Neural progenitor cell (in vitro differentiated cells): Measurements from ENCODE around the gene FAM83E. TPM values are rescaled to one million over a fixed set of nuclear protein-coding genes. Genes with fewer than 3 reads are reported as not detected.

Experiments used
- DNase-seq: peaks from one replicate; pipeline ENCODE4 v3.0.0-alpha.2; 2016; ENCODE audit warnings: low spot score
- H2AFZ ChIP-seq: fragments of 200-600 bp; sonication (generic); replicated peaks from 2 replicates; pipeline ENCODE4 v1.6.1; 2016; ENCODE audit warnings: antibody characterized with exemption
- H3F3A ChIP-seq: fragments of 200-600 bp; sonication (generic); 2 replicates; pipeline ENCODE4 v1.6.1; 2016; ENCODE audit warnings: antibody characterized with exemption, low read depth
- H3K27ac ChIP-seq: fragments of 200-600 bp; sonication (generic); 2 replicates; pipeline ENCODE4 v1.5.1; 2016; ENCODE audit warnings: mild to moderate bottlenecking
- H3K27me3 ChIP-seq: fragments of 200-600 bp; sonication (generic); 2 replicates; pipeline ENCODE4 v1.6.1; 2016; ENCODE audit warnings: mild to moderate bottlenecking, moderate library complexity
- H3K36me3 ChIP-seq: fragments of 200-600 bp; sonication (generic); 2 replicates; pipeline ENCODE4 v1.5.1; 2016
- H3K4me1 ChIP-seq: fragments of 200-600 bp; sonication (generic); 2 replicates; pipeline ENCODE4 v1.6.1; 2016; ENCODE audit warnings: mixed run types
- H3K4me2 ChIP-seq: fragments of 200-600 bp; sonication (generic); 2 replicates; pipeline ENCODE4 v1.6.1; 2016
- H3K4me3 ChIP-seq: fragments of 200-600 bp; sonication (generic); 2 replicates; pipeline ENCODE4 v1.5.1; 2016
- H3K79me2 ChIP-seq: fragments of 200-600 bp; sonication (generic); 2 replicates; pipeline ENCODE4 v1.6.1; 2016; ENCODE audit warnings: low read depth
- H3K9ac ChIP-seq: fragments of 200-600 bp; sonication (generic); 2 replicates; pipeline ENCODE4 v1.6.1; 2016
- H3K9me3 ChIP-seq: fragments of 200-600 bp; sonication (generic); 2 replicates; pipeline ENCODE4 v1.5.1; 2016; ENCODE audit warnings: low read depth
- H4K20me1 ChIP-seq: fragments of 200-600 bp; sonication (generic); 2 replicates; pipeline ENCODE4 v1.6.1; 2016; ENCODE audit warnings: low read depth
- H3K27ac Mint-ChIP-seq: 3 replicates; pipeline ENCODE4 v1.8.0; 2021; ENCODE audit warnings: mixed read lengths
- H3K27me3 Mint-ChIP-seq: 2 replicates; pipeline ENCODE4 v1.8.0; 2022; ENCODE audit warnings: low read depth, mild to moderate bottlenecking, inconsistent platforms, moderate library complexity, mixed read lengths; ENCODE audit not compliant: insufficient read depth
- H3K36me3 Mint-ChIP-seq: 3 replicates; pipeline ENCODE4 v1.8.0; 2021; ENCODE audit warnings: mixed read lengths
- H3K4me1 Mint-ChIP-seq: 3 replicates; pipeline ENCODE4 v1.8.0; 2021; ENCODE audit warnings: mixed read lengths
- H3K4me3 Mint-ChIP-seq: 3 replicates; pipeline ENCODE4 v1.8.0; 2021; ENCODE audit warnings: mild to moderate bottlenecking, moderate library complexity, mixed read lengths
- H3K9me3 Mint-ChIP-seq: 3 replicates; pipeline ENCODE4 v1.8.0; 2020; ENCODE audit warnings: mixed read lengths
- EZH2 ChIP-seq: fragments of 200-600 bp; sonication (generic); IDR thresholded peaks from 2 replicates; pipeline ENCODE4 v1.6.1; 2017; ENCODE audit warnings: antibody characterized with exemption, mild to moderate bottlenecking, moderate library complexity
- EZH2phosphoT487 ChIP-seq: fragments of 200-600 bp; sonication (generic); IDR thresholded peaks from 2 replicates; pipeline ENCODE4 v1.6.1; 2017; ENCODE audit warnings: antibody characterized with exemption
- total RNA-seq: library from RNA; depleted of rRNA; stranded (reverse); fragments of >200 nt; gene quantifications from 2 replicates; pipeline ENCODE4 v1.2.3, GENCODE V29; 2015; ENCODE audit warnings: low replicate concordance
- TF ChIP-seq, protein P1 (sequence below): fragments of 200-600 bp; sonication (generic); IDR thresholded peaks from 2 replicates; pipeline ENCODE4 v1.5.1; 2017; ENCODE audit warnings: antibody characterized with exemption, mild to moderate bottlenecking

The FAM83E gene
- total RNA-seq, 1 donor from 2014 or later, result 0.06 TPM

DNA sequence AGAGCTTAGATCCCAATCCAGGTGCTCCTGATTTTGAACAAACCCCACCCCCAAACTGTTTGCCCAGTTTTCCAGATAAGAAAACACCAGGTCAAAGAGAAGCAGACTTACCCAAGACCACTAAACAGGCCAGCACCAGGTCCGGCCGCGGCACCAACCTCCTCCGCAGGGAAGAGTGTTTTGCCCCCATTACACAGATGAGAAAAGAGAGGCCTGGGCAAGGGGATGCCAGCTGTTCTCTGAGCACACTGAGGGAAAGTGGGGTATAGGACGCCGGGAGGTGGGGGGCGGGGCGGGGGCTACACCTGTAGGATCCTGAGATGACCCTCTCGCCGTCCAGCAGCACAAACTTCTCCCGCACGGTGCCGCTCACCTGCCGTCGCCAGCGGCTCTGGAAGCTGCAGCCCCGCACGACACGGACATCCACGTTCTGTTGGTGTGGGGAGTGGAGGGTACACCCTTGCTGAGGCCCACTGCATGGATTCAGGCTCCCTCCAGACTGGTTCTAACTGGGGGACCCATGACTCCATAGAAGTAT is 5.2 kb downstream of the FAM83E start:
- Histone ChIP-seq H3K27ac (no peak overlapping the region), H3K4me2 (no peak overlapping the region), H3K9ac (no peak overlapping the region), H3F3A (peaks cover 11% of the 10 kb centered on the region), H3K9me3 (no peaks in the 10 kb centered on the region), H3K4me3 (no peak overlapping the region), H4K20me1 (peaks cover 5% of the 10 kb centered on the region), H3K4me1 (peaks cover 13% of the 10 kb centered on the region), H3K27me3 (no peaks in the 10 kb centered on the region), H2AFZ (no peak overlapping the region), H3K79me2 (no peaks in the 10 kb centered on the region), H3K36me3 (no peaks in the 10 kb centered on the region)
- H3K27ac Mint-ChIP-seq, result no peak overlapping the region
- no peaks in the 10 kb centered on the region for H3K9me3 Mint-ChIP-seq
- no peak for DNase-seq
- no peak overlapping the region for H3K4me3 Mint-ChIP-seq
- no peaks in the 10 kb centered on the region for H3K36me3 Mint-ChIP-seq
- peaks cover 9% of the 10 kb centered on the region for H3K4me1 Mint-ChIP-seq
- peaks cover 2% of the 10 kb centered on the region for H3K27me3 Mint-ChIP-seq
- TF ChIP-seq, protein P1, sequence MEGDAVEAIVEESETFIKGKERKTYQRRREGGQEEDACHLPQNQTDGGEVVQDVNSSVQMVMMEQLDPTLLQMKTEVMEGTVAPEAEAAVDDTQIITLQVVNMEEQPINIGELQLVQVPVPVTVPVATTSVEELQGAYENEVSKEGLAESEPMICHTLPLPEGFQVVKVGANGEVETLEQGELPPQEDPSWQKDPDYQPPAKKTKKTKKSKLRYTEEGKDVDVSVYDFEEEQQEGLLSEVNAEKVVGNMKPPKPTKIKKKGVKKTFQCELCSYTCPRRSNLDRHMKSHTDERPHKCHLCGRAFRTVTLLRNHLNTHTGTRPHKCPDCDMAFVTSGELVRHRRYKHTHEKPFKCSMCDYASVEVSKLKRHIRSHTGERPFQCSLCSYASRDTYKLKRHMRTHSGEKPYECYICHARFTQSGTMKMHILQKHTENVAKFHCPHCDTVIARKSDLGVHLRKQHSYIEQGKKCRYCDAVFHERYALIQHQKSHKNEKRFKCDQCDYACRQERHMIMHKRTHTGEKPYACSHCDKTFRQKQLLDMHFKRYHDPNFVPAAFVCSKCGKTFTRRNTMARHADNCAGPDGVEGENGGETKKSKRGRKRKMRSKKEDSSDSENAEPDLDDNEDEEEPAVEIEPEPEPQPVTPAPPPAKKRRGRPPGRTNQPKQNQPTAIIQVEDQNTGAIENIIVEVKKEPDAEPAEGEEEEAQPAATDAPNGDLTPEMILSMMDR, result no peak
- TF ChIP-seq EZH2, result no peak
- TF ChIP-seq EZH2phosphoT487, result no peak

DNA sequence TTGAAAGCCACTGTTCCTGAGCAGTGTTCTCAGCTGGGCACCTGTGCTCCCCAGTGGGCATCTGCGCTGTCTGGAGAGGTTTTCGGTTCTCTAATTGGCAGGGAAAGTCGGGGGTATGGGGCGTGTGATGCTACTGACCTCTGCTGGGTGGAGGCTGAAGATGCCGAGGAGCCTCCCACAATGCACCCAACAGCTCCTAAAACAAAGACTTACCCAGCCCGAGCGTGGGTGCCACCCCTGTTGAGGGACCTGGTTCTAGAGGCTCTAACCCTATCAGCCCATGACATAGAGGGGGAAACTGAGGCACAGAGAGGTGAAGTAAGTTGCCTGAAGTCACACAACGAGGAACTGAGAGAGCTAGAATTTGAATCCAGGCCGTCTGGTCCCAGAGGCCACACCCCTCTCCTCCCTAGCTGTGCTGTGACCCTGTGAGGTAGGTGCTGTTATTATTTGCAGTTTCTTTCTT is 6.0 kb downstream of the FAM83E start:
- Histone ChIP-seq H3K4me1 (peaks cover 5% of the 10 kb centered on the region), H3K9ac (no peak overlapping the region), H3K4me2 (no peak overlapping the region), H3K79me2 (no peaks in the 10 kb centered on the region), H2AFZ (peak overlapping the region; percentile 94), H3F3A (peaks cover 4% of the 10 kb centered on the region), H3K36me3 (no peaks in the 10 kb centered on the region), H3K27ac (no peak overlapping the region), H3K27me3 (no peaks in the 10 kb centered on the region), H3K9me3 (no peaks in the 10 kb centered on the region), H4K20me1 (no peaks in the 10 kb centered on the region), H3K4me3 (no peak overlapping the region)
- H3K9me3 Mint-ChIP-seq, result no peaks in the 10 kb centered on the region
- peak overlapping the region; percentile 38 for H3K4me3 Mint-ChIP-seq
- peak; percentile 68 for DNase-seq
- H3K27me3 Mint-ChIP-seq, result no peaks in the 10 kb centered on the region
- peaks cover 4% of the 10 kb centered on the region for H3K4me1 Mint-ChIP-seq
- TF ChIP-seq, protein P1, result peak; percentile 65
- no peak for TF ChIP-seq EZH2phosphoT487
- TF ChIP-seq EZH2, result no peak
- H3K36me3 Mint-ChIP-seq, result no peaks in the 10 kb centered on the region
- peak overlapping the region; percentile 93 for H3K27ac Mint-ChIP-seq

DNA sequence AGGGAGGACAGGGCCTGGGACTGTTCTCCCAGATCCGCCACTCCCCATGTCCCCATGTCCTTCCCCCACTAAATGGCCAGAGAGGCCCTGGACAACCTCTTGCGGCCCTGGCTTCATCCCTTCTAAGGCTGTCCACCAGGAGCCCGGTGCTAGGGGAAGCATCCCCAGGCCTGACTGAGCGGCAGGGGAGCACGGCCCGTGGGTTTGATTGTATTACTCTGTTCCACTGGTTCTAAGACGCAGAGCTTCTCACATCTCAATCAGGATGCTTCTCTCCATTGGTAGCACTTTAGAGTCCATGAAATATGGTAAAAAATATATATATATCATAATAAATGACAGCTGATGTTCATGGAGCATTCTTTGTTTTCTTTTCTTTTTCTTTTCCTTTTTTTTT is 7.5 kb downstream of the FAM83E start:
- Mint-ChIP-seq H3K27me3 (no peaks in the 10 kb centered on the region), H3K27ac (no peak overlapping the region), H3K9me3 (no peaks in the 10 kb centered on the region), H3K4me1 (no peaks in the 10 kb centered on the region), H3K4me3 (no peak overlapping the region), H3K36me3 (no peaks in the 10 kb centered on the region)
- H3K27me3 ChIP-seq, result no peaks in the 10 kb centered on the region
- no peak overlapping the region for H3K9ac ChIP-seq
- no peaks in the 10 kb centered on the region for H3K4me1 ChIP-seq
- no peak overlapping the region for H3K4me2 ChIP-seq
- H3F3A ChIP-seq, result no peaks in the 10 kb centered on the region
- no peaks in the 10 kb centered on the region for H3K79me2 ChIP-seq
- no peak for DNase-seq
- TF ChIP-seq, protein P1, result no peak
- TF ChIP-seq EZH2 (no peak), EZH2phosphoT487 (no peak)
- no peak overlapping the region for H3K4me3 ChIP-seq
- H3K9me3 ChIP-seq, result no peaks in the 10 kb centered on the region
- H4K20me1 ChIP-seq, result no peaks in the 10 kb centered on the region
- H3K27ac ChIP-seq, result no peak overlapping the region
- no peaks in the 10 kb centered on the region for H3K36me3 ChIP-seq
- no peak overlapping the region for H2AFZ ChIP-seq
